Caco-2 (cell line): ENCODE data around the gene TTC7B. TPM values are rescaled to one million over a fixed set of nuclear protein-coding genes. Genes with fewer than 3 reads are reported as not detected.
A peak's percentile ranks its signal among the peaks of the same experiment; 100 is the strongest.

Experiments
- BruUV-seq: library from RNA; stranded (reverse); fragments of 400-500 nt; replicated peaks from 2 replicates; lab custom pipeline; 2021; lab: Mats Ljungman, UMichigan
- CTCF ChIA-PET: fragments of 300-600 bp; sonication (Branson Sonifier 250); formaldehyde crosslinking; loops from one replicate; lab custom pipeline; 2022; ENCODE audit warnings: antibody characterized with exemption; lab: Charles Lee
- POLR2A ChIA-PET: fragments of 300-600 bp; sonication (Branson Sonifier 250); formaldehyde crosslinking; loops from one replicate; lab custom pipeline; 2022; ENCODE audit warnings: antibody characterized with exemption; lab: Charles Lee
- DNase-seq, 2 experiments: peaks; one replicate each; pipeline versions ENCODE4 v3.0.0 to v3.0.0-alpha.2; 2020 to 2022
- H3K27me3 ChIP-seq: replicated peaks from 2 replicates; pipeline ENCODE4 v1.6.0; 2011; ENCODE audit warnings: low read length; ENCODE audit not compliant: control insufficient read depth, insufficient read depth
- H3K36me3 ChIP-seq: 2 replicates; pipeline ENCODE4 v1.5.1; 2011; ENCODE audit warnings: low read length; ENCODE audit not compliant: control insufficient read depth, insufficient read depth
- H3K4me1 ChIP-seq: fragments of 250-450 bp; sonication (Bioruptor Pico); 2 replicates; pipeline ENCODE4 v1.5.1; 2020; ENCODE audit warnings: mild to moderate bottlenecking
- H3K4me3 ChIP-seq: 2 replicates; pipeline ENCODE4 v1.5.1; 2011; ENCODE audit warnings: low read depth, mild to moderate bottlenecking, control low read depth, low read length
- H3K9me3 ChIP-seq: fragments of 250-450 bp; sonication (Bioruptor Pico); 2 replicates; pipeline ENCODE4 v1.5.1; 2020; ENCODE audit warnings: mild to moderate bottlenecking, moderate library complexity
- H3K27ac Mint-ChIP-seq: one replicate; pipeline ENCODE4 v1.8.0; 2022; ENCODE audit warnings: mixed read lengths; ENCODE audit not compliant: unreplicated experiment
- H3K27me3 Mint-ChIP-seq: one replicate; pipeline ENCODE4 v1.8.0; 2022; ENCODE audit warnings: mixed read lengths; ENCODE audit not compliant: insufficient read depth, unreplicated experiment
- H3K36me3 Mint-ChIP-seq: one replicate; pipeline ENCODE4 v1.8.0; 2022; ENCODE audit warnings: mild to moderate bottlenecking, mixed read lengths; ENCODE audit not compliant: insufficient read depth, unreplicated experiment
- H3K4me1 Mint-ChIP-seq: one replicate; pipeline ENCODE4 v1.8.0; 2022; ENCODE audit warnings: low read depth, mixed read lengths; ENCODE audit not compliant: unreplicated experiment
- H3K4me3 Mint-ChIP-seq: one replicate; pipeline ENCODE4 v1.8.0; 2022; ENCODE audit warnings: mild to moderate bottlenecking, moderate library complexity, mixed read lengths; ENCODE audit not compliant: unreplicated experiment
- H3K9me3 Mint-ChIP-seq: one replicate; pipeline ENCODE4 v1.8.0; 2022; ENCODE audit warnings: mixed read lengths; ENCODE audit not compliant: unreplicated experiment
- CTCF ChIP-seq, 2 experiments: fragments of 200-600 bp in 1 of 2; IDR thresholded peaks; 1 replicate in 1 of 2; 2 replicates in 1 of 2; pipeline versions ENCODE4 v1.5.1 to v1.8.0; 2011 to 2022; ENCODE audit warnings: antibody characterized with exemption in 1 of 2, control low read depth in 1 of 2, inconsistent platforms in 1 of 2, low read depth in 1 of 2, low read length in 1 of 2, mild to moderate bottlenecking in 1 of 2, moderate library complexity in 1 of 2; ENCODE audit not compliant: insufficient read depth in 1 of 2, severe bottlenecking in 1 of 2, unreplicated experiment in 1 of 2
- intact Hi-C: fragments of 100-400 bp; cut with micrococcal nuclease; formaldehyde crosslinking; loops from one replicate; pipeline ENCODE4 v1.10.0; 2022; ENCODE audit not compliant: unreplicated experiment
- total RNA-seq: library from RNA; stranded (reverse); gene quantifications from 2 replicates; pipeline ENCODE4 v1.2.3, GENCODE V29; 2022

TTC7B gene
- total RNA-seq, 1 experiment from 2014 or later = 28.5 TPM

- no peak overlapping the region for H3K27ac Mint-ChIP-seq
- no peaks in the 10 kb centered on the region for H3K9me3 Mint-ChIP-seq
- no peak overlapping the region for H3K4me3 ChIP-seq
- H3K9me3 ChIP-seq = no peaks in the 10 kb centered on the region
- no peak for DNase-seq
- no peaks in the 10 kb centered on the region for H3K4me1 Mint-ChIP-seq
- BruUV-seq = no TSS peak
- intact Hi-C loops = no loop called here
- ChIA-PET CTCF (no interaction called here), POLR2A (no interaction called here)
- H3K36me3 ChIP-seq = no peaks in the 10 kb centered on the region
- no peaks in the 10 kb centered on the region for H3K4me1 ChIP-seq
- no peaks in the 10 kb centered on the region for H3K27me3 ChIP-seq
- H3K4me3 Mint-ChIP-seq = no peak overlapping the region
- no peaks in the 10 kb centered on the region for H3K27me3 Mint-ChIP-seq
- H3K36me3 Mint-ChIP-seq = no peaks in the 10 kb centered on the region
- no peak for TF ChIP-seq CTCF (IDR thresholded peaks at IDR 0.05; ENCODE audit: insufficient read depth in 1 of 2, low read depth in 1 of 2, low read length in 1 of 2, severe bottlenecking in 1 of 2, unreplicated experiment in 1 of 2)
These were observed 241.8 kb downstream of the TTC7B start for GRCh38 chr14:90574188-90575131.

GRCh38 chr14:90573385-90574105 is 242.7 kb downstream of the TTC7B start:
- Mint-ChIP-seq H3K4me3 (no peak overlapping the region), H3K4me1 (no peaks in the 10 kb centered on the region), H3K27ac (peak overlapping the region; percentile 3), H3K27me3 (no peaks in the 10 kb centered on the region), H3K36me3 (no peaks in the 10 kb centered on the region), H3K9me3 (no peaks in the 10 kb centered on the region)
- intact Hi-C loops = no loop called here
- CTCF ChIA-PET = no interaction called here
- Histone ChIP-seq H3K4me1 (no peaks in the 10 kb centered on the region), H3K9me3 (no peaks in the 10 kb centered on the region), H3K27me3 (no peaks in the 10 kb centered on the region), H3K4me3 (no peak overlapping the region), H3K36me3 (no peaks in the 10 kb centered on the region)
- TF ChIP-seq CTCF (IDR thresholded peaks at IDR 0.05; ENCODE audit: insufficient read depth in 1 of 2, low read depth in 1 of 2, low read length in 1 of 2, severe bottlenecking in 1 of 2, unreplicated experiment in 1 of 2) = no peak
- no TSS peak for BruUV-seq
- POLR2A ChIA-PET = no interaction called here
- DNase-seq = no peak

- Mint-ChIP-seq H3K27me3 (no peaks in the 10 kb centered on the region), H3K4me1 (no peaks in the 10 kb centered on the region), H3K27ac (no peak overlapping the region), H3K9me3 (no peaks in the 10 kb centered on the region), H3K36me3 (no peaks in the 10 kb centered on the region), H3K4me3 (no peak overlapping the region)
- BruUV-seq = no TSS peak
- no peaks in the 10 kb centered on the region for H3K4me1 ChIP-seq
- no peak for TF ChIP-seq CTCF (IDR thresholded peaks at IDR 0.05; ENCODE audit: insufficient read depth in 1 of 2, low read depth in 1 of 2, low read length in 1 of 2, severe bottlenecking in 1 of 2, unreplicated experiment in 1 of 2)
- no peaks in the 10 kb centered on the region for H3K9me3 ChIP-seq
- no peak for DNase-seq
- no peaks in the 10 kb centered on the region for H3K27me3 ChIP-seq
- ChIA-PET POLR2A (no interaction called here), CTCF (no interaction called here)
- intact Hi-C loops = no loop called here
- no peak overlapping the region for H3K4me3 ChIP-seq
- no peaks in the 10 kb centered on the region for H3K36me3 ChIP-seq
These were observed 243.6 kb downstream of the TTC7B start for GRCh38 chr14:90572441-90573150.
